Bronchial epithelial cell (primary cell): Measurements from ENCODE around the gene RTN4RL1. TPM values are rescaled to one million over a fixed set of nuclear protein-coding genes. Genes with fewer than 3 reads are reported as not detected.
A peak's percentile ranks its signal among the peaks of the same experiment; 100 is the strongest.

Experiments used
- DNase-seq: peaks from one replicate; pipeline ENCODE4 v3.0.0-alpha.2; 2010; ENCODE audit warnings: low read depth
- FAIRE-seq: peaks from 2 replicates; lab custom pipeline; 2011; peaks lifted over from hg19 to GRCh38; lab: Jason Lieb, UNC
- H3K27me3 ChIP-seq: 2 replicates; pipeline ENCODE4 v1.5.1; 2011; ENCODE audit warnings: low read length; ENCODE audit not compliant: control insufficient read depth, insufficient read depth
- H3K36me3 ChIP-seq: 2 replicates; pipeline ENCODE4 v1.5.1; 2011; ENCODE audit warnings: low read length; ENCODE audit not compliant: control insufficient read depth, insufficient read depth
- H3K4me3 ChIP-seq: 2 replicates; pipeline ENCODE4 v1.5.1; 2011; ENCODE audit warnings: mild to moderate bottlenecking, low read depth, low read length, control low read depth
- CTCF ChIP-seq: IDR thresholded peaks from 2 replicates; pipeline ENCODE4 v1.5.1; 2011; ENCODE audit warnings: mild to moderate bottlenecking, moderate library complexity, low read length, control low read depth, inconsistent platforms; ENCODE audit not compliant: insufficient read depth, severe bottlenecking
- total RNA-seq: library from RNA; depleted of rRNA; stranded (reverse); fragments of >200 nt; gene quantifications from 2 replicates; pipeline ENCODE4 v1.2.1, GENCODE V29; 2014

RTN4RL1 gene
- total RNA-seq, 1 donor from 2014 or later: 0.26 TPM

- Histone ChIP-seq H3K36me3 (no peaks in the 10 kb centered on the region), H3K4me3 (no peak overlapping the region), H3K27me3 (no peaks in the 10 kb centered on the region)
- TF ChIP-seq CTCF: no peak
- FAIRE-seq: no peak
- no peak for DNase-seq
These were observed 76.7 kb downstream of the RTN4RL1 start for GRCh38 chr17:1948517-1948825.

- TF ChIP-seq CTCF: no peak
- DNase-seq (no peak), FAIRE-seq (no peak)
- H3K36me3 ChIP-seq: no peaks in the 10 kb centered on the region
- no peak overlapping the region for H3K4me3 ChIP-seq
- no peaks in the 10 kb centered on the region for H3K27me3 ChIP-seq
These were observed 77.2 kb downstream of the RTN4RL1 start for GRCh38 chr17:1947743-1948516.

- no peak for TF ChIP-seq CTCF
- DNase-seq (no peak), FAIRE-seq (no peak)
- no peaks in the 10 kb centered on the region for H3K27me3 ChIP-seq
- no peaks in the 10 kb centered on the region for H3K36me3 ChIP-seq
- no peak overlapping the region for H3K4me3 ChIP-seq
These were observed 77.8 kb downstream of the RTN4RL1 start for GRCh38 chr17:1947229-1947742.

- no peak for TF ChIP-seq CTCF
- FAIRE-seq (peak; percentile 97), DNase-seq (no peak)
- Histone ChIP-seq H3K36me3 (no peaks in the 10 kb centered on the region), H3K27me3 (no peaks in the 10 kb centered on the region), H3K4me3 (no peak overlapping the region)
These were observed 78.9 kb downstream of the RTN4RL1 start for GRCh38 chr17:1946021-1946932.

- no peak for FAIRE-seq
- no peak for DNase-seq
- Histone ChIP-seq H3K27me3 (no peaks in the 10 kb centered on the region), H3K36me3 (no peaks in the 10 kb centered on the region), H3K4me3 (no peak overlapping the region)
- no peak for TF ChIP-seq CTCF
These were observed 79.5 kb downstream of the RTN4RL1 start for GRCh38 chr17:1945621-1946020.
